ENCODE data around the gene IL13. TPM values are rescaled to one million over a fixed set of nuclear protein-coding genes. Genes with fewer than 3 reads are reported as not detected.
"Not testable (repeated sequence)": the region's sequence is repeated elsewhere in the genome, so short reads cannot be mapped to it uniquely, and the experiment has no call there.

IL13 gene
- not detected in 2 replicates for total RNA-seq

DNA sequence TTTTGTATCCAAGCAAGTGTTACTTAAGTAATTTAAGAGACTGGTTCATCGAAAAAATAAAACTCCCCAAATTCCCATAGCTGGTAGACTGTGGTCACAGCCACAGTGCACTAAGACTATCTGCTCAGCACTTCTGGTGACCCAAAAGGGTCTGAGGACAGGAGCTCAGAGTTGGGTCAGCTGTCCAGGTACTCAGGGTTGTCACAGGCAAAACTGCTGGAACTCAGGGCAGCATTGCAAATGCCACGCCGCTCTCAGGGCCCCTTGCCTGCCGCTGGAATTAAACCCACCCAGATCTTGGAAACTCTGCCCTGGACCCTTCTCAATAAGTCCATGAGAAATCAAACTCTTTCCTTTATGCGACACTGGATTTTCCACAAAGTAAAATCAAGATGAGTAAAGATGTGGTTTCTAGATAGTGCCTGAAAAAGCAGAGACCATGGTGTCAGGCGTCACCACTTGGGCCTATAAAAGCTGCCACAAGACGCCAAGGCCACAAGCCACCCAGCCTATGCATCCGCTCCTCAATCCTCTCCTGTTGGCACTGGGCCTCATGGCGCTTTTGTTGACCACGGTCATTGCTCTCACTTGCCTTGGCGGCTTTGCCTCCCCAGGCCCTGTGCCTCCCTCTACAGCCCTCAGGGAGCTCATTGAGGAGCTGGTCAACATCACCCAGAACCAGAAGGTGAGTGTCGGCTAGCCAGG, at the start of gene IL13:
Gene IL13, plus strand, starts transcription at position 498 of the 705 bp plus-strand sequence. Its CDS starts 14 bp downstream, at position 512.
- no peak for DNase-seq (ENCODE audit: extremely low read depth, low read depth, low spot score)

DNA sequence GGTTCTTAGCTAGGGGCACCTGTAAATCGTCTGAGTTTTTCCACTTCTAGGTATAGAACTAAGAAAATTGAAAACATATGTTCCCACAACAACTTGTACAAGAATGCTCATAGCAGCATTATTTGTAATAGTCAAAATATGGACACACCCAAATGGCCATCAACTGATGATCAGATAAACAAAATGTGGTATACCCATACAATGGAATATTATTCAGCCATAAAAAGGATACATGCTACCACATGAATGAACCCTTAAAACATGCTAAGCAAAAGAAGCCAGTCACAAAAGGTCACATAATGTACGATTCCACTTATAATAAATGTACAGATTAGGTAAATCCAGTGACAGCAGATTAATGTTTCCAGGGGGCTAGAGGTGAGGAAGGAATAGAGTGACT, 46.0 kb upstream of the IL13 start:
- no peak for DNase-seq (ENCODE audit: extremely low read depth, low read depth, low spot score)

DNA sequence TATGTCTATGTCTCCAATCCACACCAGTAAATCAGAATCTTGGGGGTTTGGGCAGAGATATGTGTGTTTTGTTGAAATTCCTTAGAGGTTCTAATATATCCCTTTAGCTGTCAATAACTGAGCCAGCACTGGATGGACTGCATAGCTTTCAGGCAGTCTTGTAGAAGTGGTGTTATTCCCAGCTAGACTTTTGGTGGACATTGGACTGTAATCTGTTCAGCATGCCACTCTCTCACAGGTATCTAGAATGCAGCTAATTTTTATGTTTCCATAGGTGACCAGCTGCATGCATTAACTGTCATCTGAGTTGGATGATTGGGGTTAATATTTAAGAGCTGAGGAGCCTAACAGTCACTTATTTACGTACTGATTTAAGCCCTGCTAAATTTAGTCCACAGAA, 45.1 kb upstream of the IL13 start:
- DNase-seq (ENCODE audit: extremely low read depth, low read depth, low spot score): no peak

DNA sequence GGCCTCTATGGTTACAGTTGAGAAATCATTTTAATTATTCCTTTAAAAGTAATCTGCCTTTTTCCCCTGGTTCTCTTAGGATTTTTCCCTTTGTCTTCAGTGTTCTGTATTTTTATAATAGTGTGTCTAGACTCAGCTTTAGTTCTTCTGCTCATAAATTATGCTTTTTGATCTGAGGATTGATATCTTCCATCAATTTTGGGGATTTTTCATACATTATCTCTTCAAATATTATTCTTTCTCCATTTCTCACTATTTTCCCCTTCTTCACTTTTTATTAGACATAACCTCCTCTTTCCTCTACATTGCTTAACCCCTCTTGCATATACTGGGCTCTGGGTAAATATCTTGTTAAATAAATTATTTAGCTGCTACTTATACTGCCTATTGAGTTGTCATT, 36.3 kb upstream of the IL13 start:
- DNase-seq (ENCODE audit: extremely low read depth, low read depth, low spot score): no peak

DNA sequence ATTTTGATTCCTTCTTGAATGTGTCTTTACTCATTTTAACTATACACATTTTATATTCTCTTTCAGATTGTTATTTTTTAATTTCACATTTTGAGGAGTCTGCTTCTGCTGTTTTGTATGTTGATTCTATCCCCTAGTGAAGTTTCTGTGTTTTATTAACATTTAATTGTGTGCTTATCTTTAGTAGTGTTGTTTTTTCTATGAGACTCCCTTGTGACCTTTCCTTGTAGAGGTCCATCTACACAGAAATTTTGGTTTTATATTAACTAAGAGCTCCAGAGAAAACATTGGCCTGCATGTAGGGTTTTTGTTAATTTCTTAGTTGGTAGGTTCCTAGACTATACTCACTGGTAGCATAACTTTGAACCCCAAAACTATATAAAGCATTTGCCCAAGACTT, 35.4 kb upstream of the IL13 start:
- no peak for DNase-seq (ENCODE audit: extremely low read depth, low read depth, low spot score)

DNA sequence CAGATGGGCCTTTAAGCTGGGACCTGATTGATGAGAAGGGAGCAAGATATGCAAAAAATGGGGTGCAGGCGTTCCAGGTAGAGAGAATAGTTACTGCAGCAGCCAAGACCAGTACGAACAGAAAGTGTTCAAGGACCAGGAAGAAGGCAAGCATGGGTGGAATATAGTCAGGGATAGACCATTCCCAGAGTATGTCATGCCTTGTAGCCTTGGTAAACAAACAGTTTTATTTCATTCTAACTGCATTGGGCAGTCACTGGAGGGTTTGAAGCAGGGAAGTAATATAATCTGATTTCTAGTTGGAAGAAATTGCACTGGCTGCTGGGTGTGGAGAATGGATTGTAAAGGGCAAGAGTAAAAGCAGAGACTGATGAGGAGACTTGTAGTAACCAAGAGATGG, 30.5 kb upstream of the IL13 start:
- DNase-seq (ENCODE audit: extremely low read depth, low read depth, low spot score): no peak

DNA sequence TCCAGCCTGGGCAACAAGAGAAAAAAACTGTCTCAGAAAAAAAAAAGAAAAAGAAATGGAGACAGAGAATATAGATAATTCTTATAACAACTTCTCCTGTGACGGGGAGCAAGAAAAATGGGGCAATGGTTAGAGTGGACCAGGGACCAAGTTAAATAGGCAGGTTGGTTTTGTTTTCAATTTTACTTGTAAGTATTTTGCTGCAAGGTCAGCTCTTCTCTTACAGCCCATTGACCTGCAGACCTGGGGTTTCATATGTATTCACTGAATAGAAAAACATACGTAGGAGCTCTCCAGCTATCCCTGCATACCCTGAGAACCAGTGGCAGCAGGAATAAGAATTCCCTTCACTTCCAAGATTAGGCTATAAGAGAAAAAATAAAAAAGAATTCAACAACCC, 29.2 kb upstream of the IL13 start:
- no peak for DNase-seq (ENCODE audit: extremely low read depth, low read depth, low spot score)

DNA sequence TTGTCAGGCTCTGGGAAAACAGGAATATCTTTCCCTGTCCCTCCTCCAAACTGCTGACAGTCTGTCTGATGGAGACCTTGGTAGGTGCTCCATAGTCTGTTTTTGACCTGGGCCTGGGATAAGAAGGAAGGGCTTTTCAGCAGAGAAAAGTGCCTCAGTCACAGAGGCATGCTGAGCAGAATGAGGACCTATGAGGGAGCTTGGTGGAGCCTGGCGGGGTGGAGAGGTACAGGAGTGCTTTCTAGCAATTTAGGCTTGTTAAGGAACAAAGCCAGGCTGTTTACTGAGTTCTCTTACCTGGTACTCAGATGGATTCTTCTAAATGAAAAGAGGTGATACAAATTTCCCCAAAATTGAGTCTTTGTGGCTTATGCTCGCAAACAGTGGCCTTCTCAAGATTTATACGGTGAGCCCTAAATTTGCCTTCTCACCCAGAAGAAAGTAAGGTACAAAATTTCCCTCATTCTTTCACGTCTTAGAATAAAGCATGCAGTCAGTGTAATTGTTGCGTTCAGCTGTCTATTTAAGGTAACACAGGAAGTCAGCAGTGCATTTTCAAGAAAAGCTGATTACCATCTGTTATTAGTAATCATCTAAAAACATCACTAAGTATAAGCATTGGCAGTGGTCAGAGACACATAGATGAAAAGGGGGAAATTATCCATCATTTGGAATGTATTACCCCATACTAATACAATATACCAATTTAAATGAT, 28.6 kb upstream of the IL13 start:
- DNase-seq (ENCODE audit: extremely low read depth, low read depth, low spot score): no peak

DNA sequence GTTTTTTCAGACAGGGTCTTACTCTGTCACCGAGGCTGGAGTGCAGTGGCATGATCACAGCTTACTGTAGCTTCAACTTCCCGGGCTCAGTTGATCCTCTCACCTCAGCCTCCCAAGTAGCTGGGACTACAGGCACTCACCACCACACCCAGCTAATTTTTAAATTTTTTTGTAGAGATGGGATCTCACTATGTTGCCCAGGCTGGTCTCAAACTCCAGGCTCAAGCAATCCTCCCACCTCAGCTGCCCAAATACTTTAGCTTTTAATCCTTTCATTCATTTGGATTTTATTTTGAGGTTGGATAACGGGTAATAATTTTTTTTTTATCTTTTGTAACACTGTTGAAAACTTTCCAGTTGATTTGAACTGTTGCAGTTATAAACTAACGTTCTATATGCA, 24.4 kb upstream of the IL13 start:
- DNase-seq (ENCODE audit: extremely low read depth, low read depth, low spot score): not testable (repeated sequence)

DNA sequence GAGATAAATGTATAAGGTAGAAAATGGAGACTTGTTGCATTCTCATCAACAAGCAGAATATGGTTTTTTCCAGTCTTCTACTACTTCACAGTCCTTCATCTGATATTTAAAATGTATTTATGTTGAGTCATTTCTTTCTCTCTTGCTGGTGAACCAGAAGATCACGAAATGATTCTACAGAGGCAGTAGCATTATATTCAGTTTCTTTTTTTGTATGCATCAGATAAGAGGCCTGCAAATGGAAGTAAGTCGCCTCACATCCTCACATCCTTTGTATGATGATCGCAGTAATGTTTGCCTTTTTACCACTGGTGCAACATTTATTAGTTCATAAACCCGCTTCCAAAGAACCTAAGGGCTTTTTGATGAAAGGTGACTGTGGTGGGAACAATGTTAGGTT, 22.1 kb upstream of the IL13 start:
- DNase-seq (ENCODE audit: extremely low read depth, low read depth, low spot score): no peak

DNA sequence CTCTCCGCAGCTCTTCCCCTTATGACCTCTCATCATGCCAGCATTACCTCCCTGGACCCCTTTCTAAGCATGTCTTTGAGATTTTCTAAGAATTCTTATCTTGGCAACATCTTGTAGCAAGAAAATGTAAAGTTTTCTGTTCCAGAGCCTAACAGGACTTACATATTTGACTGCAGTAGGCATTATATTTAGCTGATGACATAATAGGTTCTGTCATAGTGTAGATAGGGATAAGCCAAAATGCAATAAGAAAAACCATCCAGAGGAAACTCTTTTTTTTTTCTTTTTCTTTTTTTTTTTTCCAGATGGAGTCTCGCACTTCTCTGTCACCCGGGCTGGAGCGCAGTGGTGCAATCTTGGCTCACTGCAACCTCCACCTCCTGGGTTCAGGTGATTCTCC, 20.7 kb upstream of the IL13 start:
- no peak for DNase-seq (ENCODE audit: extremely low read depth, low read depth, low spot score)

DNA sequence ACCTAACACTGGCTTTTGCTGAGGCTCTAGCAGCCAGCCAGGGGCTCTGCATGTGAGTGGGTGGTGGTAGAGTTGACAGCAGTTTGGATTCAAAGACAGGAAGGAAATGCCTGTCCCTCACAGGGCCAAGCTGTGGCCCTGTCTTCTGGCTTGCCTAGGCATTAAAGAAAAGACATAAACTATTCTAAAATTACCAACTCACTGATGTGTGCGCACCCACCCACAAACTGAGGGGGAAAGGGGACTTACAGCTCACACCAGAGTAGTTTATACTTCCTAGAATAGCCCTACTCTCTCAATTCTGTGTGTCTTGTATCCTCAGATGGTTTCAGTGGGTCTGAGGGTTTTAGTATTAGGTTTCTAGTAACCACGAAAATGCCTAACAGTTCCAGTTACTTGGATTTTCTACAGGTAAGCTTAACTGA, 18.3 kb upstream of the IL13 start:
- no peak for DNase-seq (ENCODE audit: extremely low read depth, low read depth, low spot score)

DNA sequence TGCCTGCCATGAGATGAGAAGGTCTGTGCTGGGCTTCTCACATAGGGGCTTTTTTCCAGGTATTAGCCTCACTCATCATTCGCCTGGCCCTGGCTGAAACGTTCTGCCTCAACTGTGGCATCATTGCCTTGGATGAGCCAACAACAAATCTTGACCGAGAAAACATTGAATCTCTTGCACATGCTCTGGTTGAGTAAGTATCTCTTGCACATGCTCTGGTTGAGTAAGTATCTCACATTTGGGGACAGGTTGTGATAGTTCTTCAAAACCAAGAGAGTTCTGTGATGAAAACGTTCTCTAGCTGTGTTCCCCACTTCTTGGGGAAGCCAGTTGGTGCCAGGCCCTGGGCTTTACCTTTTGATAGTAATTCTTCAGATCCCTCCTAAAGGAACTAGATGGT, 17.4 kb upstream of the IL13 start:
- DNase-seq (ENCODE audit: extremely low read depth, low read depth, low spot score): no peak

DNA sequence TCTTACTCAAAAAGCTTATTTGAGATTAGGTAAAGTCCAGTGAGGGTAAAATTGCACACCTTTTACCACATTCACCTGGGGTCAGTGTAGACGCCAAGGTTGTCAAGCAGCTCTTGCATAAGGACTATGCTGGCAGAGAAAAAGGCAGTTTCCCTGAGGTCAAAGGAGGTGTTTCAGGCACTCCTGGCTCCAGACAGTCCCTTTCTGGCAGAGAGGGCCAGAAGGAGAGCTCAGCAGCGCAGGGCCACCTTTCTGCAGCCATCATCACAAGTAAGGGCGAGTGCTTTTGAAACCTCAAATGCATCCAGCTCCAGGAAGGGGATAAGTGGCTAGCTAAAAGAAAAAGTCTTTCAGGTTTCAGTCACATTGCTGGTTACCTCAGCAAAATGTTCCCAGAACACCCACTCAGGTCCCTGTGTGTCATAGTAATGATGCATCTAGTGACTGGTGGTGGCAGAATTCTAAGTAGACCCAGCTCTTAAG, 16.7 kb upstream of the IL13 start:
- no peak for DNase-seq (ENCODE audit: extremely low read depth, low read depth, low spot score)

DNA sequence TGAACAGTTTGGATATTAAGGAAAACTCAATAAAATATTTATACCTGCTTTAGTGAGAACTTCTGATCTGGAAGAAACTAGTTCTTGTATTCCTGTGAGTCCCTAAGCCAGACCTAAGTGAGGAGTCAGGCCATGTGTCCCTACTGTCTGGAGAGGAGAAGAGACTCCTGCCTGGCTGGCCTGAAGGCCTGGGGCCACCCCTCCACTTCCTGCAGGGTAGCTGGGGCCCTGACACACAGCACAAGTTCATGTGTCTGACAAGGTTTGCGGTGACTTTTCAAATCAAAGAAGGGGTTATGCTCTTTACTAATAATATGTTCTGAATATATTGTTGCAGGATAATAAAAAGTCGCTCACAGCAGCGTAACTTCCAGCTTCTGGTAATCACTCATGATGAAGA, 16.1 kb upstream of the IL13 start:
- no peak for DNase-seq (ENCODE audit: extremely low read depth, low read depth, low spot score)

DNA sequence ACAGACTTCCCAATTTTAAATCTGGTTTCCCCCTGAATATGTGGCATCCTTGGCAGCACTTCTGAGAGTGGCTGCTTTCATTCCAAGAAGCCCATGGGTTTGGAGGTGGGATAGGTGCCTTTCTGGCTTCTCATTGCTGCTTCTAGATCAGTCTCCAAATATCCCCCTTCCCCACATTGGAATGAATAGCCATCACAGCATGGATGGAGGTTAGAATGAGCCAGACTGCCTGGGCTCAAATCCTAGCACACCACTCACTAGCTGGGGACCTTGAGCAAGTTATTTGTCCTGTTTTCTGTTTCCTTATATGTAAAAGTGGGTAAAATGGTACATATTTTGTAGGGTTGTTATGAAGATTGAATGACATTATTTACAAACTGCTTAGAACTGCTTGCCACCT, 13.8 kb upstream of the IL13 start:
- DNase-seq (ENCODE audit: extremely low read depth, low read depth, low spot score): no peak

DNA sequence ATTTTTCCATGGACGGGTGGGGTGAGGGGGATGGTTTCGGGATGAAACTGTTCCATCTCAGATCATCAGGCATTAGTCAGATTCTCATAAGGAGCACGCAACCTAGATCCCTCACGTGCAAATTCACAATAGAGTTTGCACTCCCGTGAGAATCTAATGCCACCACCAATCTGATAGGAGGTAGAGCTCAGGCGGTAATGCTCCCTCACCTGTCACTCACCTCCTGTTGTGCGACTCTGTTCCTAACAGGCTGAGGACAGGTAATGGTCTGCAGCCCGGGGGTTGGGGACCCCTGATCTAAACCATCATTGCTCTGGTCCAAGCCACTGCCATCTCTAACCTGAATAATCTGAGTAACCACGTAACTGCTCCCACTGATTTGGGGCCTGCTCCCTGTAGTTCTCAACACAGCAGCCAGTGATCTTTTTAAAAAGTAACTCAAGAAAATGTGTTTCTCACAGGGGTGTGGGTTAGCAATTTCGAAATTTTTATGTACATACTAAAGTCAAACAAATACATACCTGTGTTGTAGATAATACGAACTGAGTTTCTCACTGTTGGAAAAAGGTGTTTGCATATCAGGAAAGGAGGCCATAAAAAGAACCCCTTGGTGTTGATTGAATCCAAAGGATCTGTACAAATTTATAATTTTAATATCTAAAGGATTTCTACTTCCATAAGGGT, 11.2 kb upstream of the IL13 start:
- no peak for DNase-seq (ENCODE audit: extremely low read depth, low read depth, low spot score)

DNA sequence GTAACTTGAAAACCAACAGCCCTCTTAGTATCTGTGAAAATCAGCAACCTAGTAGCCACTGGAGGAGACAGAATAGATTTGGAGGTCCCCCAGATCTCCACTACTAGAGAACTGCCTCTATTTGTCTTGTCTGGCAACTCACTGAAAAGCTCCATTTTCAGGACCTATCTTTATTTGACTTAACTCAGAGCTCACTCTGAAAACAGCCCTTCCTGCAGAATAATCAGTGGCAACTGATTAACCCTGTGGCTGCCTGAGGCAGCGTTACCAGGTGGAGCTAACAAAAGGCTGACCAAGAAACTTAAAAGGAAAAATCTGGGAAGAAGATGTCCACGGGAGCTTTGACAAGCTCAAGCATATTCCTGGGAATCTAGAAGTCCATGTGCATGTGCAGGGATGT, 10.5 kb upstream of the IL13 start:
- no peak for DNase-seq (ENCODE audit: extremely low read depth, low read depth, low spot score)

DNA sequence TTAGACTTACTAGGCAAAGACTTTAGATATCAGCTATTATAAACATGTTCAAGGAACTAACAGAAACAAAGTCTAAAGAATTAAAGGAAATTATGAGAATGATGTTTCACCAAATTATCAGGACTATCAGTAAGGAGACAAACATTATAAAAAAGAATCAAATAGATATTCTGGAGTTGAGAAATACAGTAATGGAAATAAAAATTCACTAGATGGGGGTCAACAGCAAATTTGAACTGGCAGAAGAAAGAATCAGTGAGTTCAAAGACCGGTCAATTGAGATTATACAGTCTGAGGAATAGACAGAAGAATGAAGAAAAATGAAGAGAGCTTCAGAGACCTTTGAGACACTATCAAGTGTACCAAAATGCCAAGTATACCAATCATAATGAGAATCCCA, 9.6 kb upstream of the IL13 start:
- no peak for DNase-seq (ENCODE audit: extremely low read depth, low read depth, low spot score)

DNA sequence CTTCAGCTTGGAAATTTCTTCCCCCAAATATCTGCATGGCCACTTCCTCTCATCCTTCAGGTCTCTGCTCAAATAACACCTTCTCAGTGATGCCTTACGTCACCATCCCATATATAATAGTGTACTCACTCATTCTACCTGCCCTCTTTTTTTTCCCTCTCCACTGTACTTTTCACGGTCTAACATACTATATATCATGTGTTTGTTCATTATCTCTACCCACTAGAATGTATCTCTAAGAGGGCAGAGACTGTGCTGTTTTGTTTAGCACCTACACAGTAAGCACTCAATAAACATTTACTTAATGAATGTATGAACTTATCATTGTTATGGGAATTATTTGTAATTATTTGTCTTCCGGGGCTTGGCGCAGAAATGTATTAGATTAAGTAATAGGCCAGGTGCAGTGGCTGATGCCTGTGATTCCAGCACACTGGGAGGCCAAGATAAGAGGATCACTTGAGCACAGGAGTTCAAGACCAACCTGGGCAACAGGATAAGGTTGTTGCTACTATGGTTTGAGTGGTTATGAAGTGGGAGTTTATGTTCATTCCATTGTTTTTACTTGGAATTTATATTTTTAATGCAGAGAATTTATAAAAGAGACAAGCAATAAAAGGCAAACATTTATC, 6.0 kb upstream of the IL13 start:
- no peak for DNase-seq (ENCODE audit: extremely low read depth, low read depth, low spot score)

DNA sequence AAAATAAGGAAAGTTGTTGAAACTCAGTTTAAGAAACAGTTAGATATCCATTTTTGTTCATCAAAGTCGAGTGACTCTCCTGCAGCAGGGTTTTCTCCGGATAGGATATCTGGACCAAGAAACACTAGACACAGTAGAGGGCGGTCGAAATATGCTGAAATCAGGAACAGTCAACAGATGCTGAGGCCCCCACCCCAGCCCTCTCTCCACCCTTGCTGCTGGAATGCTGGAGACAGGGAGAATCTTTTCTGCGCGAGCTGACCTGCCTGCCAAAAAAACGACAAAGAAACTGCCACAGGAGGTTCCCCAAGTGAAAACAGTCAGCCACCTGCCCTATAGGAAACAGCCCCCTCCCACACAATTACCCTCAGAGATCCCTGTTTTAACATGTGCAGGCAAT, 4.3 kb upstream of the IL13 start:
- DNase-seq (ENCODE audit: extremely low read depth, low read depth, low spot score): no peak
